CD14-positive monocyte (primary cell): Measurements from ENCODE around the gene PICK1. TPM values are rescaled to one million over a fixed set of nuclear protein-coding genes. Genes with fewer than 3 reads are reported as not detected.

Experiments
- DNase-seq, 3 donors: peaks; one replicate each; pipeline ENCODE4 v3.0.0-alpha.2; 2011 to 2022
- H2AFZ ChIP-seq: 2 replicates; pipeline ENCODE4 v1.6.0; 2012; ENCODE audit warnings: mild to moderate bottlenecking, low read depth, low read length, inconsistent platforms; ENCODE audit not compliant: insufficient read depth, poor library complexity, severe bottlenecking
- H3K27ac ChIP-seq, 2 donors: 1 replicate in 1 of 2; 2 replicates in 1 of 2; pipeline ENCODE4 v1.5.1; 2012 to 2013; ENCODE audit warnings: low read length in 2 of 2, control low read depth in 1 of 2, inconsistent platforms in 1 of 2, low read depth in 1 of 2, mild to moderate bottlenecking in 1 of 2
- H3K27me3 ChIP-seq, 2 donors: one replicate each; pipeline versions ENCODE4 v1.6.0 to v1.6.1; 2011 to 2013; ENCODE audit warnings: low read length in 2 of 2; ENCODE audit not compliant: control insufficient read depth in 2 of 2, insufficient read depth in 2 of 2
- H3K36me3 ChIP-seq, 2 donors: replicated peaks in 1 of 2; 1 replicate in 1 of 2; 2 replicates in 1 of 2; pipeline versions ENCODE4 v1.5.1 to v1.6.1; 2012 to 2013; ENCODE audit warnings: low read length in 2 of 2, control low read depth in 1 of 2, inconsistent platforms in 1 of 2, mild to moderate bottlenecking in 1 of 2; ENCODE audit not compliant: insufficient read depth in 2 of 2, control insufficient read depth in 1 of 2
- H3K4me1 ChIP-seq, 2 donors: 1 replicate in 1 of 2; 2 replicates in 1 of 2; pipeline versions ENCODE4 v1.5.1 to v1.6.1; 2012 to 2013; ENCODE audit warnings: low read length in 2 of 2, control low read depth in 1 of 2, inconsistent platforms in 1 of 2, mild to moderate bottlenecking in 1 of 2, moderate library complexity in 1 of 2; ENCODE audit not compliant: insufficient read depth in 2 of 2, control insufficient read depth in 1 of 2
- H3K4me2 ChIP-seq: replicated peaks from 2 replicates; pipeline ENCODE3; 2012; ENCODE audit warnings: low read length, moderate library complexity, mild to moderate bottlenecking; ENCODE audit not compliant: poor library complexity, severe bottlenecking; ENCODE audit errors: extremely low read depth
- H3K4me3 ChIP-seq, 3 experiments: fragments of 200-600 bp in 1 of 3; sonication (generic) in 1 of 3; replicated peaks in 1 of 3; 1 replicate in 2 of 3; 2 replicates in 1 of 3; pipeline ENCODE4 v1.5.1; 2011 to 2013; ENCODE audit warnings: low read length in 3 of 3, mild to moderate bottlenecking in 3 of 3, control low read depth in 2 of 3, low read depth in 2 of 3, inconsistent platforms in 1 of 3, moderate library complexity in 1 of 3
- H3K79me2 ChIP-seq: 2 replicates; pipeline ENCODE4 v1.6.0; 2012; ENCODE audit warnings: mild to moderate bottlenecking, control low read depth, inconsistent platforms, low read length, moderate library complexity; ENCODE audit not compliant: insufficient read depth
- H3K9ac ChIP-seq: 2 replicates; pipeline ENCODE4 v1.6.0; 2017; ENCODE audit warnings: low read length, mild to moderate bottlenecking; ENCODE audit not compliant: insufficient read depth, poor library complexity, severe bottlenecking
- H3K9me3 ChIP-seq, 2 donors: replicated peaks in 1 of 2; 1 replicate in 1 of 2; 2 replicates in 1 of 2; pipeline versions ENCODE4 v1.5.1 to v1.6.1; 2012 to 2013; ENCODE audit warnings: low read length in 2 of 2, control low read depth in 1 of 2; ENCODE audit not compliant: control insufficient read depth in 1 of 2, insufficient read depth in 1 of 2
- H4K20me1 ChIP-seq: 2 replicates; pipeline ENCODE4 v1.6.0; 2012; ENCODE audit warnings: mild to moderate bottlenecking, low read length, control low read depth, moderate library complexity; ENCODE audit not compliant: insufficient read depth
- H3K27ac Mint-ChIP-seq, 7 donors: one replicate each; pipeline ENCODE4 v1.8.0; 2020; ENCODE audit warnings: mild to moderate bottlenecking in 7 of 7, mixed read lengths in 7 of 7, moderate library complexity in 6 of 7, inconsistent platforms in 2 of 7
- H3K27me3 Mint-ChIP-seq, 3 donors: one replicate each; pipeline ENCODE4 v1.8.0; 2021 to 2022; ENCODE audit warnings: low read depth in 3 of 3, mild to moderate bottlenecking in 3 of 3, mixed read lengths in 3 of 3, moderate library complexity in 3 of 3, inconsistent platforms in 1 of 3
- H3K36me3 Mint-ChIP-seq, 2 donors: one replicate each; pipeline ENCODE4 v1.8.0; 2020; ENCODE audit warnings: mixed read lengths in 2 of 2, inconsistent platforms in 1 of 2, mild to moderate bottlenecking in 1 of 2
- H3K4me1 Mint-ChIP-seq: one replicate; pipeline ENCODE4 v1.8.0; 2020; ENCODE audit warnings: mild to moderate bottlenecking, mixed read lengths
- H3K4me3 Mint-ChIP-seq, 2 donors: one replicate each; pipeline ENCODE4 v1.8.0; 2020; ENCODE audit warnings: mild to moderate bottlenecking in 2 of 2, mixed read lengths in 2 of 2, moderate library complexity in 1 of 2
- H3K9me3 Mint-ChIP-seq, 7 donors: one replicate each; pipeline ENCODE4 v1.8.0; 2020 to 2022; ENCODE audit warnings: mixed read lengths in 7 of 7, mild to moderate bottlenecking in 6 of 7, moderate library complexity in 6 of 7, inconsistent platforms in 2 of 7
- CTCF ChIP-seq: fragments of 200-600 bp; IDR thresholded peaks from one replicate; pipeline ENCODE4 v1.8.0; 2022; ENCODE audit warnings: antibody characterized with exemption, mild to moderate bottlenecking
- WGBS: methylation state at CpG from one replicate; pipeline ENCODE4 v1.1.5; 2013; ENCODE audit warnings: missing lambda C conversion rate; ENCODE audit not compliant: insufficient coverage; 5-methylcytosine and 5-hydroxymethylcytosine counted together
- intact Hi-C, 2 donors: fragments of 100-400 bp; cut with micrococcal nuclease; formaldehyde crosslinking; loops; one replicate each; pipeline versions ENCODE4 v1.15.0 to v1.15.1; 2023
- polyA plus RNA-seq, 3 donors: library from polyadenylated mRNA; depleted of rRNA in 1 of 3; unstranded in 2 of 3; stranded (reverse) in 1 of 3; fragments of 300-500 nt in 2 of 3; fragments of >200 nt in 1 of 3; fragmentation: Illumina TruSeq in 2 of 3; gene quantifications; 1 replicate in 2 of 3; 2 replicates in 1 of 3; pipeline ENCODE4 v1.2.3, GENCODE V29; 2012 to 2021

Gene PICK1
- polyA plus RNA-seq, 3 donors = 6.4 to 16.9 (median 7.2) TPM

DNA sequence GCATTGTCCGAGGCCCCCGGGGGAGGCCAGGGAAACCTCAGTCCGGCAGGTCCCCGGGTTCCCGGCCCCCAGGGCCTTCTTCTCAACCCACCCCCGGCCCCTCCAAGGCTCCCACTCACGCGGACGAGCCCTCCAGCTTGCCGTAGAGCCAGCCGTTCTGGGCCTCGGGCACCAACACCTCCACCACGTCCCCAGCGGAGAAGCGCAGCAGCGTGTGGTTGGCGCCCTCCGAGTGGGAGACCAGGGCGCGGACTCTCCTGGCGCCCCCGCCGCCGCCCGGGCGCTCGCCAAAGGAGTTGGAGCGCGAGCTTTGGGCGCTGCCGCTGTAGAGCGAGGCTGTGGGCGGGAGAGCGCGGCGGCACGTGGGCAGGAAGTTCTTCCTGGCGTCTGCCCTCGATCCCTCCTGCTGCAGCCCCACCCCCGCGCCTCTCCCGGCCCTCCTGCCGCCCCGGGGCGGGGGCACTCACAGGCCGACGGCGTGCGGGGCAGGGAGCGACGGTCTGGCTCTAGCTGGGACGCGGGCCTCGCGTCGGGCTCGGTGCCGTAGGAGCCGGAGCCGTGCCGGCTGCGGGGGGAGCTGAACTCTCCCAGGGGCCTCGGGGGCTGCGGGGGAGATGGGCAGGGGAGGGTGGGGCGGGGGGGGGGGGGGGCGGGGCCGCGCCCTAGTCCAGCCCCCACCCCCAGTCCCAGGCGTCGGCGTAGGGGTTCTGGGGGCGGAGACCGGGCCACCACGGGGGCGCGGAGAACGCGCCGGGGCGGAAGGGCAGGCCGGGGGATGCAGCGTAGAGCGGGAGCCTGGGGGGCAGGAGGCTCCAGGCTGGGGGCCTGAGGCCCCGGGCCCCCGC lies 31.6 kb downstream of the PICK1 start:
- Histone ChIP-seq H3K79me2 (no peaks in the 10 kb centered on the region), H4K20me1 (no peaks in the 10 kb centered on the region), H3K4me2 (no peak overlapping the region), H3K4me3 (no peak overlapping the region), H3K4me1 (no peaks in the 10 kb centered on the region), H3K27ac (no peak overlapping the region), H3K9ac (no peak overlapping the region), H3K36me3 (no peaks in the 10 kb centered on the region), H3K9me3 (no peaks in the 10 kb centered on the region), H2AFZ (no peak overlapping the region), H3K27me3 (peaks cover 2 to 24% of the 10 kb centered on the region in 2 donors)
- no peaks in the 10 kb centered on the region for H3K36me3 Mint-ChIP-seq
- peaks cover 26 to 31% (median 27%) of the 10 kb centered on the region in 3 donors for H3K27me3 Mint-ChIP-seq
- H3K27ac Mint-ChIP-seq = no peak overlapping the region
- peaks cover 0 to 3% (median 1%) of the 10 kb centered on the region in 7 donors for H3K9me3 Mint-ChIP-seq
- H3K4me3 Mint-ChIP-seq = peak overlapping the region in 1 of 2 donors; percentile 53
- 47% methylated on average over 44 of the region's 85 CpGs for WGBS
- DNase-seq = no peak
- no peaks in the 10 kb centered on the region for H3K4me1 Mint-ChIP-seq
- TF ChIP-seq CTCF = no peak
- intact Hi-C loops = no loop called here

- H3K9me3 ChIP-seq = no peaks in the 10 kb centered on the region
- Mint-ChIP-seq H3K9me3 (peaks cover 0 to 3% (median 1%) of the 10 kb centered on the region in 7 donors), H3K4me3 (peak overlapping the region in 1 of 2 donors; percentile 75), H3K27me3 (peaks cover 25 to 28% (median 27%) of the 10 kb centered on the region in 3 donors), H3K36me3 (no peaks in the 10 kb centered on the region), H3K27ac (no peak overlapping the region), H3K4me1 (no peaks in the 10 kb centered on the region)
- intact Hi-C loops = no loop called here
- no peak for DNase-seq
- no peaks in the 10 kb centered on the region for H3K4me1 ChIP-seq
- 40% methylated on average over 31 of the region's 34 CpGs for WGBS
- H3K4me3 ChIP-seq = no peak overlapping the region
- no peak overlapping the region for H2AFZ ChIP-seq
- no peaks in the 10 kb centered on the region for H3K36me3 ChIP-seq
- H3K9ac ChIP-seq = no peak overlapping the region
- no peaks in the 10 kb centered on the region for H4K20me1 ChIP-seq
- H3K27me3 ChIP-seq = peaks cover 2 to 22% of the 10 kb centered on the region in 2 donors
- no peaks in the 10 kb centered on the region for H3K79me2 ChIP-seq
- no peak overlapping the region for H3K27ac ChIP-seq
- TF ChIP-seq CTCF = no peak
- no peak overlapping the region for H3K4me2 ChIP-seq
These were observed 32.3 kb downstream of the PICK1 start for GRCh38 chr22:38089474-38089851.
